Neural cell (in vitro differentiated cells): Measurements from ENCODE around the gene FBXL17. TPM values are rescaled to one million over a fixed set of nuclear protein-coding genes. Genes with fewer than 3 reads are reported as not detected.

Experiments used
- H2AFZ ChIP-seq: fragments of 200-600, 300-800 bp; sonication (generic), shearing (Covaris generic); 2 replicates; pipeline ENCODE4 v1.6.0; 2014; ENCODE audit warnings: low read depth, mild to moderate bottlenecking, antibody characterized with exemption, low read length, moderate library complexity
- H3F3A ChIP-seq: fragments of 200-600 bp; shearing (Covaris generic); 2 replicates; pipeline ENCODE4 v1.6.1; 2016; ENCODE audit warnings: mild to moderate bottlenecking, moderate library complexity, mixed read lengths, antibody characterized with exemption, low read length; ENCODE audit not compliant: insufficient read depth, poor library complexity, severe bottlenecking
- H3K27ac ChIP-seq: fragments of 200-600, 300-800 bp; sonication (generic), shearing (Covaris generic); 2 replicates; pipeline ENCODE4 v1.5.1; 2014; ENCODE audit warnings: mild to moderate bottlenecking, low read length, moderate library complexity
- H3K27me3 ChIP-seq: fragments of 300-800, 200-600 bp; sonication (generic), shearing (Covaris generic); 2 replicates; pipeline ENCODE4 v1.6.0; 2014; ENCODE audit warnings: mild to moderate bottlenecking, low read depth, low read length, moderate library complexity; ENCODE audit not compliant: insufficient read depth
- H3K36me3 ChIP-seq: fragments of 300-800, 200-600 bp; sonication (generic), shearing (Covaris generic); 2 replicates; pipeline ENCODE4 v1.5.1; 2014; ENCODE audit warnings: mild to moderate bottlenecking, antibody characterized with exemption, low read length, moderate library complexity; ENCODE audit not compliant: insufficient read depth
- H3K4me2 ChIP-seq: fragments of 300-800, 200-600 bp; sonication (generic), shearing (Covaris generic); 2 replicates; pipeline ENCODE4 v1.6.0; 2014; ENCODE audit warnings: mild to moderate bottlenecking, low read length
- H3K4me3 ChIP-seq: fragments of 300-800, 200-600 bp; sonication (generic), shearing (Covaris generic); 2 replicates; pipeline ENCODE4 v1.5.1; 2014; ENCODE audit warnings: mild to moderate bottlenecking, low read length, moderate library complexity
- H3K79me2 ChIP-seq: fragments of 200-600 bp; shearing (Covaris generic); replicated peaks from 2 replicates; pipeline ENCODE4 v1.6.0; 2014; ENCODE audit warnings: mild to moderate bottlenecking, low read length, moderate library complexity; ENCODE audit not compliant: insufficient read depth
- H3K9ac ChIP-seq: fragments of 300-800, 200-600 bp; sonication (generic), shearing (Covaris generic); 2 replicates; pipeline ENCODE4 v1.6.1; 2016; ENCODE audit warnings: mild to moderate bottlenecking, low read length, mixed read lengths
- H3K9me2 ChIP-seq: fragments of 200-600 bp; shearing (Covaris generic); 2 replicates; pipeline ENCODE4 v1.6.1; 2016; ENCODE audit warnings: mild to moderate bottlenecking, low read length, mixed read lengths; ENCODE audit not compliant: insufficient read depth
- H3K9me3 ChIP-seq: fragments of 200-600, 300-800 bp; sonication (generic), shearing (Covaris generic); 2 replicates; pipeline ENCODE4 v1.6.1; 2016; ENCODE audit warnings: mild to moderate bottlenecking, mixed run types, low read length, moderate library complexity, mixed read lengths
- H4K20me1 ChIP-seq: fragments of 200-600 bp; shearing (Covaris generic); 2 replicates; pipeline ENCODE4 v1.6.1; 2016; ENCODE audit warnings: mild to moderate bottlenecking, mixed run types; ENCODE audit not compliant: insufficient read depth
- EP300 ChIP-seq: fragments of 450-650 bp; conservative IDR thresholded peaks from 2 replicates; pipeline ENCODE4 v1.6.1; 2014; ENCODE audit warnings: antibody characterized with exemption, mild to moderate bottlenecking, moderate library complexity; ENCODE audit not compliant: poor library complexity, severe bottlenecking
- EZH2 ChIP-seq: fragments of 200-600, 300-800 bp; shearing (Covaris generic), sonication (generic); IDR thresholded peaks from 2 replicates; pipeline ENCODE4 v1.6.1; 2014; ENCODE audit warnings: antibody characterized with exemption, low read length, borderline replicate concordance, mild to moderate bottlenecking; ENCODE audit not compliant: insufficient read depth, poor library complexity, severe bottlenecking
- MXI1 ChIP-seq: fragments of 450-650 bp; conservative IDR thresholded peaks from 2 replicates; pipeline ENCODE4 v1.6.1; 2014; ENCODE audit warnings: antibody characterized with exemption, mild to moderate bottlenecking; ENCODE audit not compliant: poor library complexity, severe bottlenecking
- POLR2AphosphoS5 ChIP-seq: IDR thresholded peaks from 2 replicates; pipeline ENCODE4 v1.6.1; 2012
- RAD21 ChIP-seq: fragments of 450-650 bp; conservative IDR thresholded peaks from 2 replicates; pipeline ENCODE4 v1.6.1; 2014; ENCODE audit warnings: antibody characterized with exemption, mild to moderate bottlenecking, moderate library complexity
- SMC3 ChIP-seq: fragments of 450-650 bp; conservative IDR thresholded peaks from 2 replicates; pipeline ENCODE4 v1.6.1; 2014; ENCODE audit warnings: antibody characterized with exemption, mild to moderate bottlenecking, moderate library complexity; ENCODE audit not compliant: poor library complexity
- TAF1 ChIP-seq: IDR thresholded peaks from 2 replicates; pipeline ENCODE4 v1.6.1; 2012; ENCODE audit warnings: low read depth
- polyA plus RNA-seq: library from polyadenylated mRNA; depleted of rRNA; stranded (reverse); fragments of >200 nt; gene quantifications from 2 replicates; pipeline ENCODE4 v1.2.3, GENCODE V29; 2014
- TF ChIP-seq, protein P1 (sequence below): IDR thresholded peaks from 2 replicates; pipeline ENCODE4 v1.6.1; 2012; ENCODE audit warnings: borderline replicate concordance
- TF ChIP-seq, protein P2 (sequence below): fragments of 450-650 bp; IDR thresholded peaks from 2 replicates; pipeline ENCODE4 v1.5.1; 2014; ENCODE audit warnings: antibody characterized with exemption, mild to moderate bottlenecking, moderate library complexity; ENCODE audit not compliant: poor library complexity, severe bottlenecking

Gene FBXL17
- polyA plus RNA-seq, 1 donor from 2014 or later: 19.6 TPM

DNA sequence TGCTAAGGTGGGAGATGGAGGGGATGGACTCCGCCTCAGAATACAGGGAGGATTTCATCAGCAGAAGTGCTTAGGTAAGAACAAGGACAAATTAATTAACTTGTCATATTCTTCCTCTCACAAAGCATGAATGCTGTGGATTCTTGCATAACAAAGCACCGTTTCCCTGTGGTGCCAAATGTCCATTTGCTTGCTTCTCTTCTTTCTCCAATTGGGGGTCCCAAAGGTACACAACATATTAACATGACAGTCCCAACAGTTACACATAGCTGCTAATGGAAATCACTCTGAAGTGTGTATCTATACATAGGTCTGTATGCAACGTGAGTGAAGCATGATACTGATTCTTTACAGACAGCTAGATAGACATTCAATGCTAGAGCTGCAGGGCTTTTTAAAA is 564.5 kb downstream of the FBXL17 start:
- Histone ChIP-seq H3K9me3 (no peaks in the 10 kb centered on the region), H3K4me3 (no peak overlapping the region), H4K20me1 (no peaks in the 10 kb centered on the region), H2AFZ (no peak overlapping the region), H3K36me3 (no peaks in the 10 kb centered on the region), H3K79me2 (no peaks in the 10 kb centered on the region), H3F3A (no peaks in the 10 kb centered on the region), H3K9me2 (no peaks in the 10 kb centered on the region), H3K27ac (no peak overlapping the region), H3K4me2 (no peak overlapping the region), H3K27me3 (no peaks in the 10 kb centered on the region), H3K9ac (no peak overlapping the region)
- TF ChIP-seq SMC3: no peak
- peak; percentile 57 for TF ChIP-seq POLR2AphosphoS5
- TF ChIP-seq EP300: peak; percentile 21
- TF ChIP-seq EZH2: no peak

DNA sequence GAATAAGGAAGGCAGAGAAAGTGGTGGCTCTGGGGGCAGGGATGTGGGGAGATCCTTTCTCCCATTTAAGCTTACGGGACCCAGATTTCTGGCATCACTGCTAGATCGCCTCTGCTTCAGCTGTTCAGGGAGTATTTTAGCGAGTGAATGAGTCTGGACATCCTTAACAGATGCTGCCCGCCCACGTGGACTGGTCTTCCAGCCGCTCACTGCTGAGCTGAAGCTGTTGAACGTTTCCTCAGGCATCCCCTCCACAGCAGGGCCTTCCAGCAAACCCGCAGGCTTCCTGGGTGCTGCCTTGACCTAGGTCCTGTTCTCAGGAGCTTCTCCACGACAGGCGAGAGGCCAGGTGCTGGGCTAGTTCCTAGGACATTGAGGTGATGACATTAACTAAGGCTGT is 566.8 kb downstream of the FBXL17 start:
- Histone ChIP-seq H3K4me3 (no peak overlapping the region), H3F3A (no peaks in the 10 kb centered on the region), H3K36me3 (no peaks in the 10 kb centered on the region), H3K9ac (no peak overlapping the region), H2AFZ (no peak overlapping the region), H3K79me2 (no peaks in the 10 kb centered on the region), H3K9me2 (no peaks in the 10 kb centered on the region), H3K9me3 (no peaks in the 10 kb centered on the region), H4K20me1 (no peaks in the 10 kb centered on the region), H3K27ac (no peak overlapping the region), H3K27me3 (no peaks in the 10 kb centered on the region), H3K4me2 (no peak overlapping the region)
- TF ChIP-seq TAF1: no peak
- TF ChIP-seq MXI1: no peak
- TF ChIP-seq POLR2AphosphoS5: no peak
- no peak for TF ChIP-seq SMC3
- no peak for TF ChIP-seq RAD21
- no peak for TF ChIP-seq EP300
- TF ChIP-seq, protein P1, sequence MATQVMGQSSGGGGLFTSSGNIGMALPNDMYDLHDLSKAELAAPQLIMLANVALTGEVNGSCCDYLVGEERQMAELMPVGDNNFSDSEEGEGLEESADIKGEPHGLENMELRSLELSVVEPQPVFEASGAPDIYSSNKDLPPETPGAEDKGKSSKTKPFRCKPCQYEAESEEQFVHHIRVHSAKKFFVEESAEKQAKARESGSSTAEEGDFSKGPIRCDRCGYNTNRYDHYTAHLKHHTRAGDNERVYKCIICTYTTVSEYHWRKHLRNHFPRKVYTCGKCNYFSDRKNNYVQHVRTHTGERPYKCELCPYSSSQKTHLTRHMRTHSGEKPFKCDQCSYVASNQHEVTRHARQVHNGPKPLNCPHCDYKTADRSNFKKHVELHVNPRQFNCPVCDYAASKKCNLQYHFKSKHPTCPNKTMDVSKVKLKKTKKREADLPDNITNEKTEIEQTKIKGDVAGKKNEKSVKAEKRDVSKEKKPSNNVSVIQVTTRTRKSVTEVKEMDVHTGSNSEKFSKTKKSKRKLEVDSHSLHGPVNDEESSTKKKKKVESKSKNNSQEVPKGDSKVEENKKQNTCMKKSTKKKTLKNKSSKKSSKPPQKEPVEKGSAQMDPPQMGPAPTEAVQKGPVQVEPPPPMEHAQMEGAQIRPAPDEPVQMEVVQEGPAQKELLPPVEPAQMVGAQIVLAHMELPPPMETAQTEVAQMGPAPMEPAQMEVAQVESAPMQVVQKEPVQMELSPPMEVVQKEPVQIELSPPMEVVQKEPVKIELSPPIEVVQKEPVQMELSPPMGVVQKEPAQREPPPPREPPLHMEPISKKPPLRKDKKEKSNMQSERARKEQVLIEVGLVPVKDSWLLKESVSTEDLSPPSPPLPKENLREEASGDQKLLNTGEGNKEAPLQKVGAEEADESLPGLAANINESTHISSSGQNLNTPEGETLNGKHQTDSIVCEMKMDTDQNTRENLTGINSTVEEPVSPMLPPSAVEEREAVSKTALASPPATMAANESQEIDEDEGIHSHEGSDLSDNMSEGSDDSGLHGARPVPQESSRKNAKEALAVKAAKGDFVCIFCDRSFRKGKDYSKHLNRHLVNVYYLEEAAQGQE: no peak
- TF ChIP-seq, protein P2, sequence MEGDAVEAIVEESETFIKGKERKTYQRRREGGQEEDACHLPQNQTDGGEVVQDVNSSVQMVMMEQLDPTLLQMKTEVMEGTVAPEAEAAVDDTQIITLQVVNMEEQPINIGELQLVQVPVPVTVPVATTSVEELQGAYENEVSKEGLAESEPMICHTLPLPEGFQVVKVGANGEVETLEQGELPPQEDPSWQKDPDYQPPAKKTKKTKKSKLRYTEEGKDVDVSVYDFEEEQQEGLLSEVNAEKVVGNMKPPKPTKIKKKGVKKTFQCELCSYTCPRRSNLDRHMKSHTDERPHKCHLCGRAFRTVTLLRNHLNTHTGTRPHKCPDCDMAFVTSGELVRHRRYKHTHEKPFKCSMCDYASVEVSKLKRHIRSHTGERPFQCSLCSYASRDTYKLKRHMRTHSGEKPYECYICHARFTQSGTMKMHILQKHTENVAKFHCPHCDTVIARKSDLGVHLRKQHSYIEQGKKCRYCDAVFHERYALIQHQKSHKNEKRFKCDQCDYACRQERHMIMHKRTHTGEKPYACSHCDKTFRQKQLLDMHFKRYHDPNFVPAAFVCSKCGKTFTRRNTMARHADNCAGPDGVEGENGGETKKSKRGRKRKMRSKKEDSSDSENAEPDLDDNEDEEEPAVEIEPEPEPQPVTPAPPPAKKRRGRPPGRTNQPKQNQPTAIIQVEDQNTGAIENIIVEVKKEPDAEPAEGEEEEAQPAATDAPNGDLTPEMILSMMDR: no peak
- no peak for TF ChIP-seq EZH2
